ENCODE results near the gene C15orf62.

Gene C15orf62

GRCh38 chr15:40782609-40783227 lies 12.9 kb downstream of the C15orf62 start:
- peak; percentile 60 to 61 for DNase-seq (ENCODE audit: low read depth in 2 of 2)

GRCh38 chr15:40785164-40785563 lies 15.4 kb downstream of the C15orf62 start:
- DNase-seq (ENCODE audit: low read depth in 2 of 2): no peak

GRCh38 chr15:40785814-40786213 lies 16.0 kb downstream of the C15orf62 start:
- DNase-seq (ENCODE audit: low read depth in 2 of 2): no peak

- DNase-seq (ENCODE audit: low read depth in 2 of 2): peak; percentile 53 to 65
Measured at GRCh38 chr15:40787344-40787841, 17.6 kb downstream of the C15orf62 start.

- DNase-seq (ENCODE audit: low read depth in 2 of 2): no peak
Measured at GRCh38 chr15:40787991-40788390, 18.2 kb downstream of the C15orf62 start.

- no peak for DNase-seq (ENCODE audit: low read depth in 2 of 2)
Measured at GRCh38 chr15:40789119-40789518, 19.3 kb downstream of the C15orf62 start.

- no peak for DNase-seq (ENCODE audit: low read depth in 2 of 2)
Measured at GRCh38 chr15:40789999-40790398, 20.2 kb downstream of the C15orf62 start.

GRCh38 chr15:40790718-40791117 lies 20.9 kb downstream of the C15orf62 start:
- no peak for DNase-seq (ENCODE audit: low read depth in 2 of 2)

- DNase-seq (ENCODE audit: low read depth in 2 of 2): no peak
Measured at GRCh38 chr15:40792394-40792793, 22.6 kb downstream of the C15orf62 start.

GRCh38 chr15:40793216-40793989 lies 23.6 kb downstream of the C15orf62 start:
- DNase-seq (ENCODE audit: low read depth in 2 of 2): no peak

GRCh38 chr15:40796041-40796440 lies 26.3 kb downstream of the C15orf62 start:
- DNase-seq (ENCODE audit: low read depth in 2 of 2): no peak

- DNase-seq (ENCODE audit: low read depth in 2 of 2): no peak
Measured at GRCh38 chr15:40796512-40796911, 26.7 kb downstream of the C15orf62 start.

GRCh38 chr15:40799523-40799922 lies 29.7 kb downstream of the C15orf62 start:
- DNase-seq (ENCODE audit: low read depth in 2 of 2): no peak

- no peak for DNase-seq (ENCODE audit: low read depth in 2 of 2)
Measured at GRCh38 chr15:40803076-40803475, 33.3 kb downstream of the C15orf62 start.

- DNase-seq (ENCODE audit: low read depth in 2 of 2): no peak
Measured at GRCh38 chr15:40803688-40804087, 33.9 kb downstream of the C15orf62 start.

- DNase-seq (ENCODE audit: low read depth in 2 of 2): no peak
Measured at GRCh38 chr15:40806672-40807027, 36.9 kb downstream of the C15orf62 start.

- peak; percentile 91 to 93 for DNase-seq (ENCODE audit: low read depth in 2 of 2)
Measured at GRCh38 chr15:40807028-40807887, 37.5 kb downstream of the C15orf62 start, which contains the start of the genes DNAJC17 and ZFYVE19. Gene DNAJC17, minus strand, starts transcription at chr15:40807473. Its CDS starts 27 bp downstream, at chr15:40807446. Gene ZFYVE19, plus strand, starts transcription at chr15:40807089. Its CDS starts 501 bp downstream, at chr15:40807590.

- DNase-seq (ENCODE audit: low read depth in 2 of 2): no peak
Measured at GRCh38 chr15:40807888-40808461, 38.2 kb downstream of the C15orf62 start.

- no peak for DNase-seq (ENCODE audit: low read depth in 2 of 2)
Measured at GRCh38 chr15:40808861-40809450, 39.2 kb downstream of the C15orf62 start.

- DNase-seq (ENCODE audit: low read depth in 2 of 2): no peak
Measured at GRCh38 chr15:40812721-40813425, 43.1 kb downstream of the C15orf62 start.

Measured in stimulated activated CD8-positive, alpha-beta memory T cell treated with anti-CD3 and anti-CD28 coated beads, Interleukin-15, amount 100 ng/mL, for 48 hours (primary cell).